Neural progenitor cell (in vitro differentiated cells): ENCODE data around the gene ZC3H10.

ENCODE experiments used
- EZH2 ChIP-seq: fragments of 200-600 bp; sonication (generic); IDR thresholded peaks from 2 replicates; pipeline ENCODE4 v1.6.1; 2017; ENCODE audit warnings: antibody characterized with exemption, mild to moderate bottlenecking, moderate library complexity
- TF ChIP-seq, protein P1 (sequence below): fragments of 200-600 bp; sonication (generic); IDR thresholded peaks from 2 replicates; pipeline ENCODE4 v1.5.1; 2017; ENCODE audit warnings: antibody characterized with exemption, mild to moderate bottlenecking

DNA sequence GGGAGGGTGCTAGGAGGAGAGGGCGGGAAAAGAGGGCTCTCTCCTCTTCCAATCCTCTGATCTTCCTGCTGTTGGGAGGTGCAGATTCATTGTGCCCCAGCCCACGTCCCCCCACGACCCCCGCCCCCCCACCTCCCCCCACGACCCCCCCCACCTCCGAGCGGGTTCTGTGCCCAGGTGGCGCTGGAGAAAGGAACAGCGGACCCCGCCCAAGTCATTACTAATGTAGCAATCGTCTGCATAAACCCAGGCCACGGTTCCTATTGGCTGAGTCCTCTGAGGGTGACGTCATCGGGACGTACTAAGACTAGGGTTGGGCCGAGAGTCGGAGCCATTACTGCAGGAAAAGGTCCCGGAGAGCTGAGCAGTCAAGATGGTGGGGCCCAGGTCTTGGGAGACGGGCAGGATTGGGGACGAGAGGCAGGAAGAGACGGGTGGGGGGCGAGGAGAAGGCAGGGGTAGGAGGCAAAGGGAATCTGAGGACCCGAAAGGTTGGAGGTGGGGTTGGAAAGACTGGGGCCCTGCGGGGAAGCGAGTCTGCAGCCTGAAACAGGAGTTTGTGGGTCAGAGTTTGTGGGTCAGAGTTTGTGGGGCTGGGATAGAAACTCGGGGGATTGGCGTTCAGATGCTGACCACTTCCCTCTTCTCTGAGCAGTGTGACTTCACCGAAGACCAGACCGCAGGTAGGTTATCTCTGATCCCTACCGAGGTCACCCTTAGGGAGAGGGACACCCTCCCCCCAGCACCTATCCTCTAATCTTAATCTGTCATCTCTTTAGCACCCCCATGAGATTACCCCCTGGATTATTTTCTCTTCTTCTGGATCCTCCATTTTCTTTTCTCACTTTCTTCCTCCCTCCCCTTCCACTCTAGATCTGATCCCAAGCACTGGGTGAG lies 40.2 kb downstream of the ZC3H10 start, which contains the start of gene MYL6:
- TF ChIP-seq EZH2, result no peak
- TF ChIP-seq, protein P1, sequence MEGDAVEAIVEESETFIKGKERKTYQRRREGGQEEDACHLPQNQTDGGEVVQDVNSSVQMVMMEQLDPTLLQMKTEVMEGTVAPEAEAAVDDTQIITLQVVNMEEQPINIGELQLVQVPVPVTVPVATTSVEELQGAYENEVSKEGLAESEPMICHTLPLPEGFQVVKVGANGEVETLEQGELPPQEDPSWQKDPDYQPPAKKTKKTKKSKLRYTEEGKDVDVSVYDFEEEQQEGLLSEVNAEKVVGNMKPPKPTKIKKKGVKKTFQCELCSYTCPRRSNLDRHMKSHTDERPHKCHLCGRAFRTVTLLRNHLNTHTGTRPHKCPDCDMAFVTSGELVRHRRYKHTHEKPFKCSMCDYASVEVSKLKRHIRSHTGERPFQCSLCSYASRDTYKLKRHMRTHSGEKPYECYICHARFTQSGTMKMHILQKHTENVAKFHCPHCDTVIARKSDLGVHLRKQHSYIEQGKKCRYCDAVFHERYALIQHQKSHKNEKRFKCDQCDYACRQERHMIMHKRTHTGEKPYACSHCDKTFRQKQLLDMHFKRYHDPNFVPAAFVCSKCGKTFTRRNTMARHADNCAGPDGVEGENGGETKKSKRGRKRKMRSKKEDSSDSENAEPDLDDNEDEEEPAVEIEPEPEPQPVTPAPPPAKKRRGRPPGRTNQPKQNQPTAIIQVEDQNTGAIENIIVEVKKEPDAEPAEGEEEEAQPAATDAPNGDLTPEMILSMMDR, result no peak
